DND-41 (cell line): ENCODE results near the gene MS4A4E.

Source experiments
- ATAC-seq: fragments of 200-7000 bp; cut with Tn5 transposase; 3 replicates; pipeline ENCODE4 v1.9.1; 2021; ENCODE audit warnings: low read depth; ENCODE audit not compliant: insufficient read depth
- DNase-seq: peaks from one replicate; pipeline ENCODE4 v3.0.0-alpha.2; 2020
- H2AFZ ChIP-seq: 2 replicates; pipeline ENCODE4 v1.6.0; 2012; ENCODE audit warnings: low read depth, low read length
- H3K27ac ChIP-seq: 2 replicates; pipeline ENCODE4 v1.5.1; 2012; ENCODE audit warnings: low read length, inconsistent platforms
- H3K27me3 ChIP-seq: fragments of 200-600 bp; sonication (generic); 2 replicates; pipeline ENCODE4 v1.6.0; 2012; ENCODE audit warnings: low read length, mild to moderate bottlenecking, inconsistent platforms; ENCODE audit not compliant: insufficient read depth, poor library complexity
- H3K36me3 ChIP-seq: 2 replicates; pipeline ENCODE4 v1.5.1; 2012; ENCODE audit warnings: low read length, inconsistent platforms; ENCODE audit not compliant: insufficient read depth
- H3K4me1 ChIP-seq: 2 replicates; pipeline ENCODE4 v1.5.1; 2012; ENCODE audit warnings: mild to moderate bottlenecking, low read length; ENCODE audit not compliant: insufficient read depth
- H3K4me2 ChIP-seq: 2 replicates; pipeline ENCODE4 v1.6.0; 2012; ENCODE audit warnings: mild to moderate bottlenecking, moderate library complexity, low read length, inconsistent platforms; ENCODE audit not compliant: insufficient read depth
- H3K4me3 ChIP-seq, 2 experiments: fragments of 200-600 bp in 1 of 2; shearing (Covaris generic) in 1 of 2; 2 replicates each; pipeline ENCODE4 v1.5.1; 2012 to 2016; ENCODE audit warnings: inconsistent platforms in 2 of 2, low read length in 2 of 2, mild to moderate bottlenecking in 2 of 2, low read depth in 1 of 2, moderate library complexity in 1 of 2
- H3K79me2 ChIP-seq: 2 replicates; pipeline ENCODE4 v1.6.0; 2012; ENCODE audit warnings: low read length, inconsistent platforms; ENCODE audit not compliant: insufficient read depth
- H3K9ac ChIP-seq: 2 replicates; pipeline ENCODE4 v1.6.0; 2012; ENCODE audit warnings: low read depth, mild to moderate bottlenecking, inconsistent platforms, low read length, moderate library complexity
- H3K9me3 ChIP-seq: 2 replicates; pipeline ENCODE4 v1.5.1; 2012; ENCODE audit warnings: low read length, moderate library complexity, mild to moderate bottlenecking, inconsistent platforms; ENCODE audit not compliant: insufficient read depth, severe bottlenecking
- H4K20me1 ChIP-seq: 2 replicates; pipeline ENCODE4 v1.6.0; 2012; ENCODE audit warnings: low read length; ENCODE audit not compliant: insufficient read depth
- CTCF ChIP-seq: IDR thresholded peaks from 2 replicates; pipeline ENCODE4 v1.5.1; 2012; ENCODE audit warnings: borderline replicate concordance, low read length, moderate library complexity, mild to moderate bottlenecking; ENCODE audit not compliant: poor library complexity, severe bottlenecking; ENCODE audit errors: extremely low read depth
- EZH2 ChIP-seq: IDR thresholded peaks from 3 replicates; pipeline ENCODE4 v1.6.1; 2012; ENCODE audit warnings: borderline replicate concordance, low read depth, mild to moderate bottlenecking, moderate library complexity, low read length, inconsistent platforms; ENCODE audit not compliant: severe bottlenecking

The MS4A4E gene

GRCh38 chr11:60165538-60165937, 77.4 kb downstream of the MS4A4E start:
- H3K4me3 ChIP-seq: no peak overlapping the region
- H3K9ac ChIP-seq: no peak overlapping the region
- DNase-seq (no peak), ATAC-seq (no peak)
- H3K4me1 ChIP-seq: no peaks in the 10 kb centered on the region
- no peaks in the 10 kb centered on the region for H3K79me2 ChIP-seq
- H3K4me2 ChIP-seq: no peak overlapping the region
- H2AFZ ChIP-seq: no peak overlapping the region
- H3K27me3 ChIP-seq: no peaks in the 10 kb centered on the region
- H3K9me3 ChIP-seq: peaks cover 30% of the 10 kb centered on the region
- H3K36me3 ChIP-seq: no peaks in the 10 kb centered on the region
- H3K27ac ChIP-seq: no peak overlapping the region
- no peak for TF ChIP-seq CTCF
- TF ChIP-seq EZH2: no peak
- H4K20me1 ChIP-seq: no peaks in the 10 kb centered on the region

- H3K9me3 ChIP-seq: peaks cover 21% of the 10 kb centered on the region
- TF ChIP-seq CTCF (no peak), EZH2 (no peak)
- H2AFZ ChIP-seq: no peak overlapping the region
- no peak overlapping the region for H3K27ac ChIP-seq
- H4K20me1 ChIP-seq: no peaks in the 10 kb centered on the region
- ATAC-seq: no peak; the same call in 2 of the 3 replicates
- no peak overlapping the region for H3K9ac ChIP-seq
- H3K4me1 ChIP-seq: no peaks in the 10 kb centered on the region
- H3K27me3 ChIP-seq: no peaks in the 10 kb centered on the region
- no peak overlapping the region for H3K4me3 ChIP-seq
- DNase-seq: no peak
- H3K4me2 ChIP-seq: no peak overlapping the region
- no peaks in the 10 kb centered on the region for H3K79me2 ChIP-seq
- no peaks in the 10 kb centered on the region for H3K36me3 ChIP-seq
Observed at GRCh38 chr11:60164550-60165075, 78.3 kb downstream of the MS4A4E start.

- Histone ChIP-seq H3K9me3 (peaks cover 4% of the 10 kb centered on the region), H3K4me3 (no peak overlapping the region), H3K79me2 (no peaks in the 10 kb centered on the region), H3K9ac (no peak overlapping the region), H3K27me3 (no peaks in the 10 kb centered on the region), H4K20me1 (no peaks in the 10 kb centered on the region), H3K27ac (no peak overlapping the region), H2AFZ (no peak overlapping the region), H3K4me1 (no peaks in the 10 kb centered on the region), H3K36me3 (no peaks in the 10 kb centered on the region), H3K4me2 (no peak overlapping the region)
- TF ChIP-seq EZH2: no peak
- no peak for TF ChIP-seq CTCF
- no peak for ATAC-seq
- no peak for DNase-seq
Observed at GRCh38 chr11:60161766-60162165, 81.2 kb downstream of the MS4A4E start.

GRCh38 chr11:60161107-60161506, 81.8 kb downstream of the MS4A4E start:
- no peaks in the 10 kb centered on the region for H3K36me3 ChIP-seq
- H3K27ac ChIP-seq: no peak overlapping the region
- H3K4me1 ChIP-seq: no peaks in the 10 kb centered on the region
- H2AFZ ChIP-seq: no peak overlapping the region
- no peaks in the 10 kb centered on the region for H3K79me2 ChIP-seq
- H3K9ac ChIP-seq: no peak overlapping the region
- ATAC-seq (no peak), DNase-seq (no peak)
- TF ChIP-seq CTCF: no peak
- TF ChIP-seq EZH2: no peak
- H3K4me3 ChIP-seq: no peak overlapping the region
- no peaks in the 10 kb centered on the region for H3K27me3 ChIP-seq
- H4K20me1 ChIP-seq: no peaks in the 10 kb centered on the region
- no peak overlapping the region for H3K4me2 ChIP-seq
- H3K9me3 ChIP-seq: peaks cover 4% of the 10 kb centered on the region
